Spleen (tissue), 11 donors: ENCODE data around the gene PTPRN2. TPM values are rescaled to one million over a fixed set of nuclear protein-coding genes. Genes with fewer than 3 reads are reported as not detected.

Experiments used
- DNase-seq: peaks from one replicate; pipeline ENCODE4 v3.0.0-alpha.2; 2020
- H3K27ac ChIP-seq, 8 donors: fragments of 200-600 bp; sonication (generic) in 7 of 8; 1 replicate in 4 of 8; 2 replicates in 4 of 8; pipeline versions ENCODE4 v1.5.0 to v1.8.0; 2016 to 2021; ENCODE audit warnings: inconsistent platforms in 4 of 8, mild to moderate bottlenecking in 4 of 8, moderate library complexity in 1 of 8
- H3K27me3 ChIP-seq, 7 donors: fragments of 200-600 bp; sonication (generic) in 6 of 7; replicated peaks in 1 of 7; 1 replicate in 4 of 7; 2 replicates in 3 of 7; pipeline versions ENCODE4 v1.5.0 to v1.8.0; 2016 to 2021; ENCODE audit warnings: inconsistent platforms in 3 of 7, mild to moderate bottlenecking in 1 of 7
- H3K36me3 ChIP-seq, 6 donors: fragments of 200-600 bp; sonication (generic) in 5 of 6; 1 replicate in 4 of 6; 2 replicates in 2 of 6; pipeline versions ENCODE4 v1.5.0 to v1.8.0; 2016 to 2021; ENCODE audit warnings: inconsistent platforms in 2 of 6
- H3K4me1 ChIP-seq, 6 donors: fragments of 200-600 bp; sonication (generic) in 5 of 6; 1 replicate in 3 of 6; 2 replicates in 3 of 6; pipeline versions ENCODE4 v1.5.0 to v1.8.0; 2016 to 2021; ENCODE audit warnings: inconsistent platforms in 3 of 6
- H3K4me3 ChIP-seq, 8 donors: fragments of 200-600 bp; sonication (generic) in 7 of 8; 1 replicate in 4 of 8; 2 replicates in 4 of 8; pipeline versions ENCODE4 v1.5.0 to v1.8.0; 2016 to 2021; ENCODE audit warnings: inconsistent platforms in 4 of 8, mild to moderate bottlenecking in 4 of 8, moderate library complexity in 2 of 8
- H3K9me3 ChIP-seq, 8 donors: fragments of 200-600 bp; sonication (generic) in 7 of 8; 1 replicate in 4 of 8; 2 replicates in 4 of 8; pipeline versions ENCODE4 v1.5.0 to v1.8.0; 2016 to 2021; ENCODE audit warnings: inconsistent platforms in 4 of 8
- CTCF ChIP-seq, 11 experiments: fragments of 200-600 bp in 7 of 11; fragments of 450-650 bp in 4 of 11; sonication (generic) in 4 of 11; IDR thresholded peaks in 8 of 11; conservative IDR thresholded peaks in 3 of 11; 1 replicate in 7 of 11; 2 replicates in 4 of 11; pipeline versions ENCODE4 v1.4.0 to v1.8.0; 2016 to 2021; ENCODE audit warnings: antibody characterized with exemption in 11 of 11, inconsistent platforms in 4 of 11, mild to moderate bottlenecking in 1 of 11
- POLR2A ChIP-seq, 3 donors: fragments of 450-650 bp; IDR thresholded peaks; one replicate each; pipeline ENCODE4 v1.5.1; 2017; ENCODE audit warnings: antibody characterized with exemption in 3 of 3, mild to moderate bottlenecking in 1 of 3
- POLR2AphosphoS5 ChIP-seq, 3 donors: sonication (generic); formaldehyde crosslinking; IDR thresholded peaks; one replicate each; pipeline ENCODE4 v1.5.1; 2017; ENCODE audit warnings: antibody characterized with exemption in 3 of 3
- WGBS, 5 donors: extraction: QIAGEN DNeasy Blood & Tissue Kit in 3 of 5; methylation state at CpG; one replicate each; pipeline versions ENCODE4 v1.1.5 to v1.1.7; 2013 to 2018; 5-methylcytosine and 5-hydroxymethylcytosine counted together
- intact Hi-C: fragments of 100-400 bp; cut with DNase I; formaldehyde crosslinking; loops from one replicate; pipeline ENCODE4 v1.15.0; 2023; ENCODE audit warnings: low total_unique reads
- polyA plus RNA-seq, 3 donors: library from polyadenylated mRNA; stranded (reverse); fragments of 200-250 nt; gene quantifications; one replicate each; pipeline ENCODE4 v1.2.1, GENCODE V29; 2013
- total RNA-seq, 7 donors: library from RNA; depleted of rRNA in 3 of 7; stranded (reverse); fragments of >200 nt in 3 of 7; fragmentation: NEBNext Ultra II Directional in 4 of 7; extraction: Animal tissue kit (Norgen Biotek cat#: 25700) in 4 of 7; gene quantifications; one replicate each; pipeline versions ENCODE4 v1.1.0 to v1.2.1, GENCODE V29; 2016 to 2021
- donor health status: healthy with polysubstance abuse.
- donor health status: DM: no; HTN: no; CAD: no; lungs with moderate emphysema.
- donor health status: DM: no; HTN: no; CAD: no.
- donor health status: Bipolar disorder and iron deficiency.
- donor health status: healthy.
- donor health status: DM: no; HTN: no; CAD: no.
- donor health status: DM: yes; HTN: yes; CAD: no.

The PTPRN2 gene
- total and polyA plus RNA-seq, 10 donors, result 7.0 to 22.8 (median 16.8) TPM

DNA sequence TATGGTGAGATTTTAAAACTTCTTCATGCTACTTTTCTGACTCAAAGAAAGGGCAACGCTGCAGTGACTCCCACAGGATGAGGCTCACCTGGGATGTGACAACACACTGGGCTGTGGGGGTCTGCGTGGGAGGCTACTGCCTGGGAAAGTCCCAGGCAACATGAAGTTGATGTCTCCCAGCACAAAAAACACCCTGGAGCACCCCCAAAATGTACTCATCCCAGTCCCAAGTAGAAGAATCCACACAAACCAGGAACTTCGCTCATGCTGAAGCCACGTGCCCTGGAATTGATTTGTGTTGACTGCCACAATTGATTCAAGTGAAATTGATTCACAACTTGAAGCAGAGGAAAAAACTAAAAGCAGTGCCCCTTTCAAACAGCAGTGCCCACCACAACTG is 24.9 kb upstream of the PTPRN2 start:
- no peak for TF ChIP-seq POLR2AphosphoS5 (IDR thresholded peaks at IDR 0.05)
- TF ChIP-seq CTCF (IDR thresholded peaks at IDR 0.05 in 8 of 11, conservative IDR thresholded peaks at IDR 0.05 in 3 of 11), result no peak
- no peak for TF ChIP-seq POLR2A (IDR thresholded peaks at IDR 0.05)
- no peak for DNase-seq
- Histone ChIP-seq H3K36me3 (peaks cover 0 to 6% (median 0%) of the 10 kb centered on the region in 6 donors), H3K9me3 (no peaks in the 10 kb centered on the region), H3K27ac (no peak overlapping the region), H3K27me3 (no peaks in the 10 kb centered on the region), H3K4me3 (no peak overlapping the region), H3K4me1 (no peaks in the 10 kb centered on the region)
- intact Hi-C loops, result no loop called here
- whole genome bisulfite sequencing, 5 donors, result 89 to 97% (median 95%) methylated on average over 4 of the region's 4 CpGs

GRCh38 chr7:158611541-158611940 is 23.9 kb upstream of the PTPRN2 start:
- intact Hi-C loops, result no loop called here
- no peaks in the 10 kb centered on the region for H3K27me3 ChIP-seq
- DNase-seq, result no peak
- no peak overlapping the region for H3K4me3 ChIP-seq
- no peaks in the 10 kb centered on the region for H3K4me1 ChIP-seq
- WGBS, 5 donors, result 32 to 58% (median 54%) methylated on average over 8 of the region's 8 CpGs
- no peak overlapping the region for H3K27ac ChIP-seq
- H3K36me3 ChIP-seq, result peaks cover 0 to 16% (median 0%) of the 10 kb centered on the region in 6 donors
- H3K9me3 ChIP-seq, result no peaks in the 10 kb centered on the region
- TF ChIP-seq POLR2A (IDR thresholded peaks at IDR 0.05), result no peak
- no peak for TF ChIP-seq POLR2AphosphoS5 (IDR thresholded peaks at IDR 0.05)
- TF ChIP-seq CTCF (IDR thresholded peaks at IDR 0.05 in 8 of 11, conservative IDR thresholded peaks at IDR 0.05 in 3 of 11), result no peak

DNA sequence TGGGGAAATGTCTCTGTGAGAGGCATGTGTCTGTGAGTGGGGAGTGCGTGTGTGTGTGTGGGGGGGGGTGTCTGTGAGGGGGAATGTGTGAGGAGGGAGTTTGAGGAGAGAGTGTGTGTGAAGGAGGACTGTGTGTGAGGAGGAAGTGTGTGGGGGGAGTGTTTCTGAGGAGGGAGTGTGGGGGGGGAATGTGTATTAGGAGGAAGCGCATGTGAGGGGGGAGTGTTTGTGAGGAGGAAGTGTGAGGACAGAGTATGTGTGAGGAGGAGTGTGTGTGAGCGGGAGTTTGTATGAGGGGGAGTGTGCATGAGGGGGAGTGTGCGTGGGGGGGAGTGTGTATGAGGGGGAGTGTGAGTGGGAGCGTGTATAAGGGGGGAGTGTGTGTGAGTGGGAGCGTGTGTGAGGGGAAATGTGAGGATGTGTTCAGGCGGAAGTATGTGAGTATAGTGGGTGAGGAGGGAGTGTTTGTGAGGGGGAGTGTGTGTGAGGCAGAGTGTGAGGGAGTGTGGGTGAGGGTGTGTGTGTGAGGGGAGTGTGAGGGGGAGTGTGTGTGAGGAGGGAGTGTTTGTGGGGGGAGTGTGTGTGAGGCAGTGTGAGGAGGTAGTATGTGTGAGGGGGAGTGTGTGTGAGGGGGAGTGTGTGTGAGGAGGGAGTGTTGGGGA is 21.8 kb upstream of the PTPRN2 start:
- Histone ChIP-seq H3K9me3 (no peaks in the 10 kb centered on the region), H3K36me3 (peaks cover 0 to 20% (median 0%) of the 10 kb centered on the region in 6 donors), H3K4me1 (no peaks in the 10 kb centered on the region), H3K27ac (no peak overlapping the region), H3K27me3 (no peaks in the 10 kb centered on the region), H3K4me3 (no peak overlapping the region)
- 70 to 81% (median 72%) methylated on average over 7 of the region's 7 CpGs for WGBS, 5 donors
- DNase-seq, result no peak
- intact Hi-C loops, result no loop called here
- no peak for TF ChIP-seq POLR2A (IDR thresholded peaks at IDR 0.05)
- TF ChIP-seq POLR2AphosphoS5 (IDR thresholded peaks at IDR 0.05), result no peak

DNA sequence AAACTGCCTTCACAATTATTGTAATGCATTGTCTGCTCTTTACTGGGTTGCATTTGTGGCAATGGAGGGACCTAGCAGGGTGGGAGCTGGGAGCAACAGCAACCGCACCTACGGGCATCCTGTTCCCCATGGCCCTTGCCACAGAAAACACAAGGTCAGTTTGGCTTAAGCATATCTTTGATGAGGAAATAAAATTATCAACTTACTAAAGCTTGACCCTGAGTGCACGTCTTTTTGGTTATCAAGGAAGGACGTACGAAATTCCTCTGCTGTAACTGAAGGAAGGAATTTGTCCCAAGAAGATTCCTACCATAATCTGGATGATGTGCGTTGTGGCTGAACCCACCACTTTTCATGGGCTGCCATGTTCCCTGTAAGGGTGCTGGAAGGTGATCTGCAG is 19.9 kb upstream of the PTPRN2 start:
- peaks cover 0 to 4% (median 0%) of the 10 kb centered on the region in 7 donors for H3K27me3 ChIP-seq
- H3K27ac ChIP-seq, result no peak overlapping the region
- H3K9me3 ChIP-seq, result no peaks in the 10 kb centered on the region
- H3K36me3 ChIP-seq, result peaks cover 0 to 20% (median 0%) of the 10 kb centered on the region in 6 donors
- H3K4me1 ChIP-seq, result peaks cover 0 to 4% (median 0%) of the 10 kb centered on the region in 6 donors
- no peak for DNase-seq
- intact Hi-C loops, result no loop called here
- H3K4me3 ChIP-seq, result no peak overlapping the region
- TF ChIP-seq POLR2AphosphoS5 (IDR thresholded peaks at IDR 0.05) (no peak), CTCF (IDR thresholded peaks at IDR 0.05 in 8 of 11, conservative IDR thresholded peaks at IDR 0.05 in 3 of 11) (no peak), POLR2A (IDR thresholded peaks at IDR 0.05) (no peak)
- WGBS, 5 donors, result 77 to 89% (median 84%) methylated on average over 6 of the region's 6 CpGs
